ENCODE data around the gene CTCFL. TPM values are rescaled to one million over a fixed set of nuclear protein-coding genes. Genes with fewer than 3 reads are reported as not detected.
A peak's percentile ranks its signal among the peaks of the same experiment; 100 is the strongest.
"Not testable (repeated sequence)": the region's sequence is repeated elsewhere in the genome, so short reads cannot be mapped to it uniquely, and the experiment has no call there.

The CTCFL gene
- total RNA-seq, 1 experiment from 2014 or later = not detected

DNA sequence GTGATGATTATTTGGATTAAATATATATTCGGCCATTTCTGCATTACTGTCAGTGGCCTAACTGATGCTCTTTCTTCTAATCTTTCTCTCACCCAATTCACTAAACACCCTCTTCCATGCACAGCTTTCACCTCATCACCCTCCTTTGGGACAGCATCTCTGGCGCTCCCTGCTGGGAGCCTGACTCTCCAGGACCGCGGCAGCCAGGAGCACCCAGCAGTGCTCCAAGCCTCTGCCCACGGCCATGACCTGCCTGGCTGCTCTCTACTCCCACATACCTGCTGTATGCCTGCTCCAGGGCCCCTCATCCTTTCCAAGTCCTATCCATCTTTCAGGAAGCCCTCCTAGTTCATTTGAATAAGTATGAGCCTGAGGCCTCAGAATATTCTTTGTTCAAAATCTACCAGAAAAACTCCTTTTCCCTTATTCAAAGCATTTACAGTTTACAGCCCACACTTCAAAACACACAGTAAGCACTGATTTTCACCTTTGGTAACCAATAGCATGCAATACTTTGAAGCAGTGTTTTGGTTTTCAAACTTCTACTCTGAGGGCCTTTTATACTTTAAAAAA is 15.2 kb downstream of the CTCFL start:
- no peak for DNase-seq (ENCODE audit: low read depth)

DNA sequence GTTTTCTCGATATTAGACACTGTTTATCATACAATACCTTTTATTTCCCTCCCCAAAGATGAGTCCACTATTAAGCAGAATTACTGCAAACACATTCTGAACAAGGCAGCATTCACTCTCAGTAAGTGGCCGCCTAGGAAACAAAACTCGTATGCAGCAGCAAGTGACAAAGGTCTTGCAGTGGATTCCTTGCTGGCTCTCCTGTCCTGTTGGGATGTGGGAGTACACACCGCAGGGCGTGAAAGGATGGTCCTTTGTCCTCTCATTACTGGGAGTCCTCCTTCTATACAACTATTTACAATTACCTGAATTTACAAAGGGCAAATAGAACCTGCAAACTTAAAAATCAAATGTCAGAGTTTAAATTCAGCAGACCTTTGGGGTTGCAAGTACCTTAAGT is 16.1 kb downstream of the CTCFL start:
- DNase-seq (ENCODE audit: low read depth) = no peak

GRCh38 chr20:57508381-57508780 is 16.6 kb downstream of the CTCFL start:
- no peak for DNase-seq (ENCODE audit: low read depth)

DNA sequence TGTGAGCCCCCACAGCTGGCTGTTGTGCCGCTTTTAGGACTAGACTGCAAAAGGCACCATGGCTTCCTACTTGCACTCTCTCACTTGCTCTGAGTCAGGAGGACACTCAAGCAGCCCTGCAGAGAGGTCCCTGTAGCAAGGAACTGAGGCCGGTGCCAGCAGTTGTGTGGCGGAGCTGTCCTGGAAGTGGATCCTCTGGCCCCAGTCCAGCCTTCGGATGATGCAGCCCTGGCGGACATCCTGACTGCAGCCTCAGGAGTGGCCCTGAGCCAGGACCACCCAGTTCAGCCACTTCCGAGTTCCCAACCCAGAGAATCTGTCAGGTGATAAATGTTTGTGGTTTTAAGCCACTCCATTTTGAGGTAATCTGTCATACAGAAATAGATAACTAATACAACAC is 17.5 kb downstream of the CTCFL start:
- DNase-seq (ENCODE audit: low read depth) = no peak

GRCh38 chr20:57505979-57506378 is 19.0 kb downstream of the CTCFL start:
- DNase-seq (ENCODE audit: low read depth) = peak; percentile 32

GRCh38 chr20:57504411-57504810 is 20.5 kb downstream of the CTCFL start:
- DNase-seq (ENCODE audit: low read depth) = no peak

- DNase-seq (ENCODE audit: low read depth) = no peak
Observed at GRCh38 chr20:57503035-57503658, 21.8 kb downstream of the CTCFL start.

GRCh38 chr20:57502336-57502700 is 22.6 kb downstream of the CTCFL start:
- DNase-seq (ENCODE audit: low read depth) = no peak

GRCh38 chr20:57501461-57502335 is 23.2 kb downstream of the CTCFL start:
- no peak for DNase-seq (ENCODE audit: low read depth)

- no peak for DNase-seq (ENCODE audit: low read depth)
Observed at GRCh38 chr20:57500962-57501361, 24.0 kb downstream of the CTCFL start.

DNA sequence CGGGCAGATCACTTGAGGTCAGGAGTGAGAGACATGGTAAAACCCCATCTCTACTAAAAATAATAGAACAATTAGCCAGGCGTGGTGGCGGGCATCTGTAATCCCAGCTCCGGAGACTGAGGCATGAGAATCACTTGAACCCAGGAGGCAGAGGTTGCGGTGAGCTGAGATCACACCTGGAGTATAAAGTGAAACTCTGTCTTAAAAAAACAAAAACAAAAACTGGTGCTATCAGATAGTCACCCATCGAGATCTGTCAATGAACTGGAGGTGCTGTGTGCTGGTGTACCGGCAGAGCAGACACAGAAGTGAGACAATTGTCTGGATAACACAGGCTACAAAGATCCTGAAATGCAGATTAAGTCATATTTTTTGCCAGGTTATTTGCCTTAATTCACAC is 24.7 kb downstream of the CTCFL start:
- no peak for DNase-seq (ENCODE audit: low read depth)

GRCh38 chr20:57499676-57500075 is 25.3 kb downstream of the CTCFL start:
- DNase-seq (ENCODE audit: low read depth) = no peak

GRCh38 chr20:57498425-57499400 is 26.2 kb downstream of the CTCFL start:
- DNase-seq (ENCODE audit: low read depth) = no peak

DNA sequence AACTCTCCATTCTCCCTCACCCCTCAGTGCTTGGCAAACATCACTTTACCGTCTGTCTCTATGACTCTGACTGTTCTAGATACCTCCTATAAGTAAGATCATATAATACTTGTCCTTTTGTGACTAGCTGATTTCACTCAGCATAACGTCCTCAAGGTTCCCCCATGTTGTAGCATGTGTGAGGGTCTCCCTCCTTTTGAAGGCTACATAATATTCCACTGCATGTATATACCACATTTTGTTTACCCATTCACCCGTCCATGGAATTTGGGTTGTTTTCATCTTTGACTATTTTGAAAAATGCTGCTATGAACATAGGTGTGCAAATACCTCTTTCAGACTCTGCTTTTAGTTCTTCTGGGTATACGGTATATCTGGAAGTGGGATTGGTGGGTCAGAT is 28.3 kb downstream of the CTCFL start:
- DNase-seq (ENCODE audit: low read depth) = no peak

GRCh38 chr20:57495978-57496377 is 29.0 kb downstream of the CTCFL start:
- DNase-seq (ENCODE audit: low read depth) = no peak

GRCh38 chr20:57493091-57493615 is 31.8 kb downstream of the CTCFL start:
- no peak for DNase-seq (ENCODE audit: low read depth)

GRCh38 chr20:57491373-57491772 is 33.6 kb downstream of the CTCFL start:
- no peak for DNase-seq (ENCODE audit: low read depth)

DNA sequence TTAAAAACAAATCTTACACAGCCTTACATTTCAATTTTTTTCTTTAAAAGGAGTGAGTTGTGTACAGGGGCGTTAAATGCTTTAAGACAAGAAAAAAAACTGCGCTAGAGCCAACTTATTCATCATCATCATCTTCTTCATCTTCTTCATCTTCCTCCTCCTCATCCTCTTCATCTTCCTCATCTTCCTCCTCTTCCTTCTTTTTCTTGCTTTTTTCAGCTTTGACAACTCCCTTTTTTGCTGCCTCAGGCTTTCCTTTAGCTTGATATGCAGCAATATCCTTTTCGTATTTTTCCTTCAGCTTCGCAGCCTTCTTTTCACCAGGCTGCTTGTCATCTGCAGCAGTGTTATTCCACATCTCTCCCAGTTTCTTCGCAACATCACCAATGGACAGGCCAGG is 36.7 kb downstream of the CTCFL start:
- not testable (repeated sequence) for DNase-seq (ENCODE audit: low read depth)

DNA sequence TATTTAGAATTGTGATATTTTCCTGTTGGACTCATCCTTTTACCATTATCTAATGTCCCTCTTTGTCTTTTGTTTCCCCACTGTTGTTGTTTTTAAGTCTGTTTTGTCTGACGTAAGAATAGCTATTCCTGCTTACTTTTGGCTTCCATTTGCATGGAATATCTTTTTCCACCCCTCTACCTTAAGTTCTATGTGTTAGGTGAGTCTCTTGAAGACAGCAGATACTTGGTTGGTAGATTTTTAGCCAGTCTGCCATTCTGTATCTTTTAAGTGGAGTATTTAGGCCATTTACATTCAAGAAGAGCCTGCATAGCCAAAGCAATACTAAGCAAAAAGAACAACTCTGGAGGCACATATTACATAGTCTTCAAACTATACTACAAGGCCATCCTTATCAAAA is 39.2 kb downstream of the CTCFL start:
- no peak for DNase-seq (ENCODE audit: low read depth)

DNA sequence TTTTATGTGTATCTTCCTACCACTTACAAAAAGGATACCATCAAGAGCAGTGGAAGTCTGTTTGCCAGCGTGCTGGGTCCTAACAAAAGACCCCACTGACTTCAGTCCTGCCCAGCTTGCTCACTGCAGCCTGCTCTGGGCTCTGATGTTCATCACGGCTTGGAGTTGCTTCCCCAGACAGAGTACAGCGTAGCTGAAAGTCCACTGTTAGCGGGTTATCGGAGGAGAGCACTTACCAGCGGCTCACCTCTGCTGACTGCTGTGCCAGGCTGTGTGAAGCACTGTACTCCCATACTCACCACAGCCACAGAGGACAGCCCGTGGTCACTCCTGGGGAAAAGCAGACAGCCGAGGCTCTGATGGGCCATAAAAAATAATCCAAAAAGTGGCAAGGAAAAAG is 40.2 kb downstream of the CTCFL start:
- DNase-seq (ENCODE audit: low read depth) = no peak

DNA sequence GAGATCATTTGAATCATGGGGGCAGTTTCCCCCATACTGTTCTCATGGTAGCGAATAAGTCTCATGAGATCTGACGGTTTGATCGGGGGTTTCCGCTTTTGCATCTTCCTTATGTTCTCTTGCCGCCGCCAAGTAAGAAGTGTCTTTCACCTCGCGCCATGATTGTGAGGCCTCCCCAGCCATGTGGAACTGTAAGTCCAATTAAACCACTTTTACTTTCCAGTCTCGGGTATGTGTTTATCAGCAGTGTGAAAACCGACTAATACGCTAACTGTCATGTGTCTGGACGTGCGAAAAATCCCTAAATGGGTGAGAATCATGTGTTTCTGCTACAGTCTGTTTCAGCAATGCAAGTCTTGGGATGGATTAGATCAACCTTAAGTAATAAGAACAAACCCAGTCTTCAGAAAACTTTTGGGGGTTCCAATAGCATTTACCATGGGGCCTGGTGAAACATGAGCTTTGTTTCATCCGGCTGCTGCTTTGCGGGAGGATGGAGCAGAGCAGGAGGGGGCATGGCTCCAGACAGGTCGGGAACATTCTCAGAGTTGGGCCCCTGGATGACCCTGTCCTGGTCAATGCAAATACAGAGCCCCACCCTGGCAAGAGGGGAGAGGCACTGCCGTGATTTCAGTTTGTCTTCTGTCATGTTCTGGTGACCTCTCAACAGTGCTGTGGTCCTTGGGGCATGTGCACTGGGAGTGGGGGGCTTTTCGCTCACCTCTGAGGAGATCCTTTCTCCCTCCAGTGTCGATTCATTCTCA is 41.5 kb downstream of the CTCFL start:
- no peak for DNase-seq (ENCODE audit: low read depth)
